Liver (tissue), 9 donors: ENCODE data around the gene CRLF1. TPM values are rescaled to one million over a fixed set of nuclear protein-coding genes. Genes with fewer than 3 reads are reported as not detected.

Source experiments
- DNase-seq: peaks from one replicate; pipeline ENCODE4 v3.0.0-alpha.2; 2017; ENCODE audit warnings: low spot score
- H3K27ac ChIP-seq, 2 donors: one replicate each; pipeline ENCODE4 v1.7.0; 2013; ENCODE audit warnings: inconsistent platforms in 2 of 2, low read length in 2 of 2, control low read depth in 1 of 2, low read depth in 1 of 2, mild to moderate bottlenecking in 1 of 2
- H3K27me3 ChIP-seq, 4 donors: one replicate each; pipeline versions ENCODE4 v1.6.1 to v1.7.0; 2013; ENCODE audit warnings: low read length in 3 of 4, inconsistent platforms in 1 of 4, mild to moderate bottlenecking in 1 of 4, moderate library complexity in 1 of 4; ENCODE audit not compliant: control insufficient read depth in 4 of 4, insufficient read depth in 4 of 4
- H3K36me3 ChIP-seq, 4 donors: one replicate each; pipeline versions ENCODE4 v1.6.1 to v1.7.0; 2013; ENCODE audit warnings: low read length in 3 of 4, mild to moderate bottlenecking in 3 of 4, low read depth in 1 of 4, moderate library complexity in 1 of 4; ENCODE audit not compliant: control insufficient read depth in 4 of 4, insufficient read depth in 3 of 4
- H3K4me1 ChIP-seq, 4 donors: one replicate each; pipeline versions ENCODE4 v1.6.1 to v1.7.0; 2013; ENCODE audit warnings: low read length in 3 of 4, mild to moderate bottlenecking in 3 of 4, moderate library complexity in 1 of 4; ENCODE audit not compliant: control insufficient read depth in 4 of 4, insufficient read depth in 4 of 4
- H3K4me3 ChIP-seq, 3 donors: one replicate each; pipeline versions ENCODE4 v1.6.1 to v1.7.0; 2013; ENCODE audit warnings: low read length in 3 of 3, control low read depth in 1 of 3, low read depth in 1 of 3, mild to moderate bottlenecking in 1 of 3
- H3K9ac ChIP-seq, 2 donors: one replicate each; pipeline ENCODE4 v1.7.0; 2013; ENCODE audit warnings: low read length in 2 of 2, mild to moderate bottlenecking in 2 of 2, moderate library complexity in 2 of 2, control low read depth in 1 of 2, low read depth in 1 of 2
- H3K9me3 ChIP-seq, 4 donors: one replicate each; pipeline versions ENCODE4 v1.6.1 to v1.7.0; 2013; ENCODE audit warnings: low read length in 3 of 4; ENCODE audit not compliant: control insufficient read depth in 4 of 4
- ATF3 ChIP-seq: IDR thresholded peaks from 2 replicates; pipeline ENCODE4 v1.6.1; 2016; ENCODE audit warnings: antibody characterized with exemption
- EGR1 ChIP-seq, 2 donors: IDR thresholded peaks; 2 replicates each; pipeline ENCODE4 v1.6.1; 2016 to 2018; ENCODE audit warnings: antibody characterized with exemption in 2 of 2, low read depth in 2 of 2
- FOXA1 ChIP-seq: IDR thresholded peaks from 2 replicates; pipeline ENCODE4 v1.6.1; 2016; ENCODE audit warnings: antibody characterized with exemption
- FOXA2 ChIP-seq: IDR thresholded peaks from 2 replicates; pipeline ENCODE4 v1.6.1; 2016; ENCODE audit warnings: antibody characterized with exemption
- GABPA ChIP-seq, 2 donors: IDR thresholded peaks in 1 of 2; conservative IDR thresholded peaks in 1 of 2; 2 replicates each; pipeline ENCODE4 v1.6.1; 2016; ENCODE audit warnings: antibody characterized with exemption in 2 of 2, mild to moderate bottlenecking in 1 of 2, moderate library complexity in 1 of 2
- HNF4A ChIP-seq, 2 donors: conservative IDR thresholded peaks; 2 replicates each; pipeline ENCODE4 v1.6.1; 2016; ENCODE audit warnings: antibody characterized with exemption in 2 of 2, mild to moderate bottlenecking in 2 of 2
- HNF4G ChIP-seq: IDR thresholded peaks from 2 replicates; pipeline ENCODE4 v1.6.1; 2016; ENCODE audit warnings: antibody characterized with exemption
- JUND ChIP-seq, 2 donors: IDR thresholded peaks; 2 replicates each; pipeline ENCODE4 v1.6.1; 2016; ENCODE audit warnings: antibody characterized with exemption in 2 of 2
- NR2F2 ChIP-seq: IDR thresholded peaks from 2 replicates; pipeline ENCODE4 v1.6.1; 2016; ENCODE audit warnings: antibody characterized with exemption
- RAD21 ChIP-seq, 2 donors: IDR thresholded peaks; 2 replicates each; pipeline ENCODE4 v1.6.1; 2016; ENCODE audit warnings: antibody characterized with exemption in 2 of 2, mild to moderate bottlenecking in 2 of 2
- RXRA ChIP-seq, 2 donors: IDR thresholded peaks; 2 replicates each; pipeline ENCODE4 v1.6.1; 2017 to 2018; ENCODE audit warnings: antibody characterized with exemption in 2 of 2, mild to moderate bottlenecking in 1 of 2
- SP1 ChIP-seq: IDR thresholded peaks from 2 replicates; pipeline ENCODE4 v1.6.1; 2018; ENCODE audit warnings: antibody characterized with exemption, mild to moderate bottlenecking
- TAF1 ChIP-seq: conservative IDR thresholded peaks from 2 replicates; pipeline ENCODE4 v1.6.1; 2016; ENCODE audit warnings: antibody characterized with exemption, mild to moderate bottlenecking
- WGBS: extraction: QIAGEN DNeasy Blood & Tissue Kit; methylation state at CpG from one replicate; pipeline ENCODE4 v1.1.7; 2013; 5-methylcytosine and 5-hydroxymethylcytosine counted together
- polyA plus RNA-seq, 2 donors: library from polyadenylated mRNA; stranded (reverse) in 1 of 2; unstranded in 1 of 2; fragments of 200-250 nt in 1 of 2; fragments of >200 nt in 1 of 2; fragmentation: Nextera tagmentation in 1 of 2; extraction: Ambion mirVana in 1 of 2; gene quantifications; one replicate each; pipeline versions ENCODE4 v1.2.1 to v1.2.3, GENCODE V29; 2013 to 2015
- total RNA-seq, 2 donors: library from RNA; depleted of rRNA; stranded (reverse); fragments of >200 nt; gene quantifications; one replicate each; pipeline ENCODE4 v1.2.3, GENCODE V29; 2014
- TF ChIP-seq, protein P1 (sequence below): IDR thresholded peaks from 2 replicates; pipeline ENCODE4 v1.6.1; 2016; ENCODE audit warnings: antibody characterized with exemption
- TF ChIP-seq, protein P2 (sequence below): IDR thresholded peaks from 2 replicates; pipeline ENCODE4 v1.6.1; 2016; ENCODE audit warnings: antibody characterized with exemption
- TF ChIP-seq, protein P3 (sequence below): fragments of 150-350 bp; IDR thresholded peaks from 2 replicates; pipeline ENCODE4 v1.5.1; 2017; ENCODE audit warnings: improper control_type of control experiment, low read depth, low read length; ENCODE audit not compliant: missing input control
- donor health status: healthy.
- donor health status: healthy.
- donor health status: healthy.
- donor health status: healthy.
- donor health status: healthy.

The CRLF1 gene
- total and polyA plus RNA-seq, 4 donors: 0.49 to 1.9 (median 1.6) TPM; not detected in 1

DNA sequence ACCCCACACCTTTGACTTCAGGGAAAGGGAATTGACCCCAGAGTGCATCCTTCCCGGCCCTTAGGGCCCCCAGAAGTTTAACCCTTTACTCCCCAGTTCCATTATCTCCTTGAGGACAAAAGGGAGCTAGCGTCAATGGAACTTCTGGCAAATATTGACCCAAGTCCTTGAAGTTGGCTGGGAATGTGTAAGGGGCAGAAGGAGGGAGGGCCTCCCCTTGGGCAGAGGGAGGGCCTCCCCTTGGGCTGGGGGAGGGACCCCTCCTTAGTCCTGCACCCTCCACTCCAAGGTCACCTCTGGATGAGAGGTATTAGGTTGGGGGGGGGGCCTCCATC, 3.1 kb upstream of the CRLF1 start (continued):
- TF ChIP-seq, protein P1, sequence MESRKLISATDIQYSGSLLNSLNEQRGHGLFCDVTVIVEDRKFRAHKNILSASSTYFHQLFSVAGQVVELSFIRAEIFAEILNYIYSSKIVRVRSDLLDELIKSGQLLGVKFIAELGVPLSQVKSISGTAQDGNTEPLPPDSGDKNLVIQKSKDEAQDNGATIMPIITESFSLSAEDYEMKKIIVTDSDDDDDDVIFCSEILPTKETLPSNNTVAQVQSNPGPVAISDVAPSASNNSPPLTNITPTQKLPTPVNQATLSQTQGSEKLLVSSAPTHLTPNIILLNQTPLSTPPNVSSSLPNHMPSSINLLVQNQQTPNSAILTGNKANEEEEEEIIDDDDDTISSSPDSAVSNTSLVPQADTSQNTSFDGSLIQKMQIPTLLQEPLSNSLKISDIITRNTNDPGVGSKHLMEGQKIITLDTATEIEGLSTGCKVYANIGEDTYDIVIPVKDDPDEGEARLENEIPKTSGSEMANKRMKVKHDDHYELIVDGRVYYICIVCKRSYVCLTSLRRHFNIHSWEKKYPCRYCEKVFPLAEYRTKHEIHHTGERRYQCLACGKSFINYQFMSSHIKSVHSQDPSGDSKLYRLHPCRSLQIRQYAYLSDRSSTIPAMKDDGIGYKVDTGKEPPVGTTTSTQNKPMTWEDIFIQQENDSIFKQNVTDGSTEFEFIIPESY: no peak
- TF ChIP-seq SP1 (no peak), NR2F2 (no peak), FOXA2 (no peak), HNF4A (conservative IDR thresholded peaks at IDR 0.05) (no peak)

DNA sequence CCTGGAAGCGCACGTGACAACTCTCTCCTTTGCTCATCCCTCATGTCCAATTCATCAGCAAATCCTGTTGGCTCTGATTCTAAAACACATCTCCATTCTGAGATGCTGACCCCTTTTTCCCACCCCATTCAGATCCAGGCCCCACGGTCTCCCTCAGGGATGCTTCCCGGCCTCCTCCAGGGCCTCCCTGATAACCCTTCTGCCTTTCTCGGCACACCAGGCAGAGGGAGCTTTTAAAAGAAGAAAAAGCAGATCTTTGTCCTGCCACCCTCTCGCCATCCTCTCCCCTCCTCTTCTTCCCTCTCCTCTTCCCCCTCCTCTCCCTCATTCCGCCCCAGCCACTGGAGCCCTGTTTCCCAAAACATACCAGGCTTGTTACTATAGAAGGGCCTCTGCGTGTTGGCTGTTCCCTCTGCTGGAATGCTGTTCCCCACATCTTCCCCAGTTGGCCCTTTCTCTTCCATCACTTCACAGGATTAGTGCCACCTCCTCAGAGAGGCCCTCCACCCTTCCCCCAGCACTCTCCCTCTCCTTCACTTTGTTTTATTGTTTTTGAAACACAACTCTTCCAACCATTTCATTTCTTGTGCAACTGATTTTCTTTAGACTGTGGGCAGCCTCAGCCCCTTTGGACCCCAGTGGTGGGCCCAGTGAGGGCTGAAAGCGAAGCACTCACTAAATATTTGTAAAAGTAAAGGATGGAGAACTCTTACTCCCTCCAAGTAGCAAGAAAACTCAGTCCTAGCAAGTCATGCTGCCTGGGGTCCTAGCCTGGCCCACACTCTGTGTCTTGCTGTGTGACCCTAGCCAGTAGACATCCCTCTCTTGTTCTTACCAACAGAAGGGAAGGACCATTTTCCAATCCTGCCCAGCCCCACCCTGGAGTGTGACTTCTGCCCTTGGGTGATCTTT, 2.5 kb upstream of the CRLF1 start:
- no peak for TF ChIP-seq GABPA (IDR thresholded peaks at IDR 0.05 in 1 of 2, conservative IDR thresholded peaks at IDR 0.05 in 1 of 2)
- TF ChIP-seq TAF1: no peak
- no peak for TF ChIP-seq FOXA1
- TF ChIP-seq, protein P2, sequence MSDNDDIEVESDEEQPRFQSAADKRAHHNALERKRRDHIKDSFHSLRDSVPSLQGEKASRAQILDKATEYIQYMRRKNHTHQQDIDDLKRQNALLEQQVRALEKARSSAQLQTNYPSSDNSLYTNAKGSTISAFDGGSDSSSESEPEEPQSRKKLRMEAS: no peak
- TF ChIP-seq NR2F2: no peak
- TF ChIP-seq SP1: no peak
- no peak for TF ChIP-seq EGR1 (IDR thresholded peaks at IDR 0.05; ENCODE audit: low read depth in 2 of 2)
- no peak for TF ChIP-seq FOXA2
- TF ChIP-seq ATF3: no peak
- TF ChIP-seq, protein P3, sequence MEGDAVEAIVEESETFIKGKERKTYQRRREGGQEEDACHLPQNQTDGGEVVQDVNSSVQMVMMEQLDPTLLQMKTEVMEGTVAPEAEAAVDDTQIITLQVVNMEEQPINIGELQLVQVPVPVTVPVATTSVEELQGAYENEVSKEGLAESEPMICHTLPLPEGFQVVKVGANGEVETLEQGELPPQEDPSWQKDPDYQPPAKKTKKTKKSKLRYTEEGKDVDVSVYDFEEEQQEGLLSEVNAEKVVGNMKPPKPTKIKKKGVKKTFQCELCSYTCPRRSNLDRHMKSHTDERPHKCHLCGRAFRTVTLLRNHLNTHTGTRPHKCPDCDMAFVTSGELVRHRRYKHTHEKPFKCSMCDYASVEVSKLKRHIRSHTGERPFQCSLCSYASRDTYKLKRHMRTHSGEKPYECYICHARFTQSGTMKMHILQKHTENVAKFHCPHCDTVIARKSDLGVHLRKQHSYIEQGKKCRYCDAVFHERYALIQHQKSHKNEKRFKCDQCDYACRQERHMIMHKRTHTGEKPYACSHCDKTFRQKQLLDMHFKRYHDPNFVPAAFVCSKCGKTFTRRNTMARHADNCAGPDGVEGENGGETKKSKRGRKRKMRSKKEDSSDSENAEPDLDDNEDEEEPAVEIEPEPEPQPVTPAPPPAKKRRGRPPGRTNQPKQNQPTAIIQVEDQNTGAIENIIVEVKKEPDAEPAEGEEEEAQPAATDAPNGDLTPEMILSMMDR: no peak
- no peak for TF ChIP-seq JUND (IDR thresholded peaks at IDR 0.05)
- no peak for TF ChIP-seq RAD21 (IDR thresholded peaks at IDR 0.05)
- TF ChIP-seq, protein P1: no peak
- no peak for TF ChIP-seq RXRA (IDR thresholded peaks at IDR 0.05)
- TF ChIP-seq HNF4A (conservative IDR thresholded peaks at IDR 0.05): no peak
- no peak for TF ChIP-seq HNF4G
- DNase-seq: no peak
- no peak overlapping the region for H3K27ac ChIP-seq
- WGBS: 37% methylated on average over 9 of the region's 9 CpGs
- H3K9me3 ChIP-seq: no peaks in the 10 kb centered on the region
- H3K27me3 ChIP-seq: peaks cover 8 to 17% (median 13%) of the 10 kb centered on the region in 4 donors
- H3K36me3 ChIP-seq: no peaks in the 10 kb centered on the region
- peaks cover 0 to 19% (median 7%) of the 10 kb centered on the region in 4 donors for H3K4me1 ChIP-seq
- H3K4me3 ChIP-seq: no peak overlapping the region
- no peak overlapping the region for H3K9ac ChIP-seq
